A549 treated with DMSO at 1 μM for 4 hours (cell line): ENCODE measurements around the gene FITM1. TPM values are rescaled to one million over a fixed set of nuclear protein-coding genes. Genes with fewer than 3 reads are reported as not detected.

Source experiments
- total RNA-seq: library from RNA; stranded (reverse); fragments of 200-300 nt; extraction: Qiagen RNA extraction; gene quantifications from 5 replicates; pipeline ENCODE4 v1.2.3, GENCODE V29; 2022; ENCODE audit warnings: low read depth

FITM1 gene
- 0.15 to 0.28 TPM (median 0.24 TPM) in 3 of 5 replicates, not detected in the others for total RNA-seq

GRCh38 chr14:24130380-24130716 is at the start of gene FITM1:
TSS of gene FITM1 (plus strand) at chr14:24130659. CDS start at chr14:24131564, 905 bp downstream.

DNA sequence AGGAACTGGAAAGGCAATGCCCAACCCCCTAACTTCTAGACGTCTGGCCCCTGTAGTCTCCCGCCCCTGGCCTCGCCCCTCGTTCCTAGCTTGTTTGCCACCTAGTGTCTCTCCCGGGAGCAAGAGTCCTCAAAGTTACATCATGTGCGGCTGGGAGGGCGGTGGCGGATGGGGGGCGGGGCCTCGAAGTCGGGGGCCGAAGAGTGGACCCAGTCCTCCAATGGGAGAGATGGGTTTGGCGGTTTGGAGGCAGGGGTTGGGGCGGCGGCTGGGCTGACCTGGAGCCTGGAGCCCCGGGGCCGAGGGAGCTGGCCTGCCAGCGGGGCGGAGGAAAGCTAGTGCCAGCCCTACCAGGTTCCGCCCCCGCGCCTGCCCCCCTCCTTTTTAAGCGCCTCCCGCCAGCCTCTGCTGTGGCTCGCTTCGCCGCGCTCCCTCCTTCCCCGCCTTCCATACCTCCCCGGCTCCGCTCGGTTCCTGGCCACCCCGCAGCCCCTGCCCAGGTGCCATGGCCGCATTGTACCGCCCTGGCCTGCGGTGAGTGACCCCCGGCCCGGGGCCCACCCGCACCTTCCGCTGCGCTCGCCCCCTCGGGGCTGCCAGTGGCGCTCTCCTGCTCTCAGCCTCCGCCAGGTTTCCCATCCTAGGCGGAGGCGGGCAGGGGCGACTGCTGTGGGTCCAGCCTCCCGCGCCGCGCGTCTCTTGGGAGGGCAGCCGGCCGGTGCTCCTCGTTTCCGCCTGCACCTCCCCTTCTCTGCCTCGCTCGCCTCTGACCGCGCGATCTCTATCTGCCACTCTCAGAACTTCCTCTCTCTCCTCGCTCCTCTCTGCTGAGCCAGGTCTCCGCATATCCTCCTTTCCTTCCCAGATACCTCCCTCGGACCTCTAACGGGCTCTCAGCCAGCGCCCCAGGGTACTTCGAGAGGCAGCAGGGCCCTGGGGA is 36.3 kb upstream of the FITM1 start, which contains the start of gene PCK2:
TSS of gene PCK2 (plus strand) at position 411 of the 940 bp plus-strand sequence. CDS start at position 506, 95 bp downstream.

GRCh38 chr14:24114532-24115421 is 15.7 kb upstream of the FITM1 start, which contains the start of the genes DCAF11 and NRL:
TSS of gene DCAF11 (plus strand) at chr14:24114777. CDS start at chr14:24115595, 818 bp downstream.
TSS of gene NRL (minus strand) at chr14:24114949. CDS start at chr14:24082848, 32,101 bp downstream.

DNA sequence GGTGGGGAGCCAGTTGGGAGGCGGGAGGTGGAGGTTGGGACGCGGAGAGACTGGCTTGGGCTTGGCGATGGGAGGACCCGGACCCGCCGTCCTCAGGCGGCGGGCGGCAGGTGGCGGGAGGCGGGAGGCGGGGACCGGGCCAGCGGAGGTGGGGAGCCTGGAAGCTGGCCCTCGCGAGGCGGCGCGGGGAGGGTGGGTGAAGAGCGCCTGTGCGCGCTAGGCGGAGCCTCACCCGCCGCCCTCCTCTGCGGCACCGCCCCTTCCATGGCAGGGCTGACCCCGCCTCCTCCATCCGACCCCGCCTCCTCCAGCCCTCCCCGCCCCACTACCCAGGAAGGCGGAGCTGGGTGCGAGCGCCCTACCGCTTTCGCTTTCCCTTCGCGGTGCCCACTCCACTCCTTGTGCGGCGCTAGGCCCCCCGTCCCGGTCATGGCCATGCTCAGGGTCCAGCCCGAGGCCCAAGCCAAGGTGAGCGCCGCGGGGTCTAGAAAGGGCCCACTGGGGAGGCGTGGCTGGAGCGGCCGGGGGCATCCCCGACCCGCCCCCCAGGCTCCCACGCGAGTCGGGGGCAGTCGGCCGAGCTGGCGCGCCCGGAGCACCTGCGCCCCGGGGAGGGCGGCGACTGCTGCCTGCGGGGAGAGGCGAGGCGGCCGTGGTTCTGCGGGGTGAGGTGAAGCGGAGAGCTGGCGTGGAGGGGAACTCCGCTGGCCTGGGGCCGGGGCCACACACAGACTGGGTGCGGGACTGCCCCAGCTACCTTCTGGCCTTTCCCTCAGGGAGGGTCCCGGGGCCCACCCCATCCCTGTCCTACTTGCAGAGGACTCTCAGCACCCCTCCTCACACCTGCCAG is 5.6 kb downstream of the FITM1 start, which contains the start of gene PSME1:
TSS of gene PSME1 (plus strand) at position 361 of the 850 bp plus-strand sequence. CDS start at position 430, 69 bp downstream.

DNA sequence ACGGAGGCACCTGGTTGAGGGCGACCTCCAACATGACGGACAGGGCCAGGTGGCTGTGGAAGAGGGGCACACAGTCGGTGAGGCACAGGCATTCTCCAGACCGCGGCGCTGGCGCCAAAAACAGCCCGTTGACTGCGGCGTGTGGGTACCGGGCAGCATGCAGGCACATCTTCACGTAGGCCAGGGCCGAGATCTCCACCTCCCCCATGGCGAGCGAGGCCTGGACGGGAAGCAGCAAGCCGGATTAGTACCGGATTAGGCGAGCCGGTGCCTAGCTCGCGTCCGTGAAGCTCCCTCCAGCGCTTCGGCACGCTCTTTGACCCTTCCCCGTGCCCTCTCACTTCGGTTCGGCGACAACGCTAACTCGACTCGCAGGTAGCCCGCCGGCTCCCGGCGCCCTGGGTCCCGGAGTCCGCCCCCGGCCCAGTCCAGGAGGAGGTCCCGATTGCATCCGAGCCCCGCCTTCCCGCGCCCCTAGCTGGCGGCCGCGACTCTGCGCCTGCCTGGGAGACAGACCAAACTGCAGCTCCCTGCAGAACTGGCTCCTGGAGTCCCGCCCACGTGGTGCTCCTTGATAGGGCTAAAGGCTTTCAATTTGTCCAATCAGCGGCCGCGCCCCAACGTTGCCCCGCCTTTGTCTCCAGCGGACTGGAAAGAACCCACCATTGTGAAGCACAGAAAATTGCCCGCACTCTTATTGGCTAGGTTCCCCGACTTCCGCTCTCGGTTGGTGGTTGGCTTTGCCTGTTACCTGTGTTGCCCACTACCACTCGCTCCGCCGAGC is 10.8 kb downstream of the FITM1 start, which contains the start of gene EMC9:
TSS of gene EMC9 (minus strand) at position 495 of the 784 bp plus-strand sequence. CDS start at position 208, 287 bp downstream.

GRCh38 chr14:24146453-24146977 is 16.1 kb downstream of the FITM1 start, which contains the start of gene PSME2:
TSS of gene PSME2 (minus strand) at chr14:24146610. CDS start at chr14:24146581, 29 bp downstream.

GRCh38 chr14:24146978-24147760 is 16.7 kb downstream of the FITM1 start, which contains the start of gene RNF31:
TSS of gene RNF31 (plus strand) at chr14:24147498. CDS start at chr14:24147699, 201 bp downstream.

GRCh38 chr14:24160850-24161804 is 30.7 kb downstream of the FITM1 start, which contains the start of gene IRF9:
TSS of gene IRF9 (plus strand) at chr14:24161265. CDS start at chr14:24162145, 880 bp downstream.

GRCh38 chr14:24171422-24172260 is 41.2 kb downstream of the FITM1 start, which contains the start of gene REC8:
TSS of gene REC8 (plus strand) at chr14:24172080. CDS start at chr14:24172553, 473 bp downstream.

Other genes starting within 250 kb of the FITM1 start
- gene DHRS4, start 176.9 kb upstream of the FITM1 start, total RNA-seq = 39.3 to 49.4 TPM (median 46.9 TPM) in 5 replicates
- gene DHRS4L2, start 141.7 kb upstream of the FITM1 start, total RNA-seq = 23.7 to 33.4 TPM (median 29.9 TPM) in 5 replicates
- 0.24 to 0.59 TPM (median 0.47 TPM) in 5 replicates for gene CARMIL3, start 78.7 kb upstream of the FITM1 start, total RNA-seq
- not detected in 5 replicates for gene CPNE6, start 59.1 kb upstream of the FITM1 start, total RNA-seq
- gene PCK2, start 36.3 kb upstream of the FITM1 start, total RNA-seq = 17.9 to 21.1 TPM (median 19.7 TPM) in 5 replicates
- gene DCAF11, start 15.9 kb upstream of the FITM1 start, total RNA-seq = 21.0 to 25.3 TPM (median 21.5 TPM) in 5 replicates
- 0.58 to 1.0 TPM (median 0.99 TPM) in 5 replicates for gene NRL, start 15.7 kb upstream of the FITM1 start, total RNA-seq
- gene PSME1, start 5.5 kb downstream of the FITM1 start, total RNA-seq = 163 to 182 TPM (median 171 TPM) in 5 replicates
- 50.9 to 61.8 TPM (median 56.9 TPM) in 5 replicates for gene EMC9, start 10.9 kb downstream of the FITM1 start, total RNA-seq
- gene PSME2, start 16.0 kb downstream of the FITM1 start, total RNA-seq = 164 to 198 TPM (median 177 TPM) in 5 replicates
- gene RNF31, start 16.8 kb downstream of the FITM1 start, total RNA-seq = 25.6 to 33.1 TPM (median 29.9 TPM) in 5 replicates
- gene IRF9, start 30.6 kb downstream of the FITM1 start, total RNA-seq = 14.6 to 21.4 TPM (median 16.7 TPM) in 5 replicates
- 3.4 to 6.4 TPM (median 4.3 TPM) in 5 replicates for gene REC8, start 41.4 kb downstream of the FITM1 start, total RNA-seq
- gene IPO4, start 58.2 kb downstream of the FITM1 start, total RNA-seq = 79.6 to 102 TPM (median 88.2 TPM) in 5 replicates
- 65.1 to 72.9 TPM (median 67.8 TPM) in 5 replicates for gene TM9SF1, start 64.8 kb downstream of the FITM1 start, total RNA-seq
- gene TSSK4, start 75.0 kb downstream of the FITM1 start, total RNA-seq = 0.07 TPM in 1 of 5 replicates, not detected in the others
- gene CHMP4A, start 82.8 kb downstream of the FITM1 start, total RNA-seq = 79.6 to 96.4 TPM (median 82.0 TPM) in 5 replicates
- 27.9 to 35.3 TPM (median 29.6 TPM) in 5 replicates for gene MDP1, start 85.4 kb downstream of the FITM1 start, total RNA-seq
- 427 to 475 TPM (median 451 TPM) in 5 replicates for gene NEDD8, start 101.7 kb downstream of the FITM1 start, total RNA-seq
- gene GMPR2, start 102.3 kb downstream of the FITM1 start, total RNA-seq = 52.4 to 64.1 TPM (median 56.5 TPM) in 5 replicates
- gene TINF2, start 112.0 kb downstream of the FITM1 start, total RNA-seq = 32.6 to 41.9 TPM (median 37.8 TPM) in 5 replicates
- 0.60 to 1.1 TPM (median 0.83 TPM) in 5 replicates for gene TGM1, start 132.5 kb downstream of the FITM1 start, total RNA-seq
- gene RABGGTA, start 140.9 kb downstream of the FITM1 start, total RNA-seq = 12.5 to 19.5 TPM (median 16.6 TPM) in 5 replicates
- gene DHRS1, start 169.1 kb downstream of the FITM1 start, total RNA-seq = 10.9 to 13.5 TPM (median 11.8 TPM) in 5 replicates
- 15.6 to 19.7 TPM (median 18.9 TPM) in 5 replicates for gene NOP9, start 169.2 kb downstream of the FITM1 start, total RNA-seq
- 0.14 to 0.70 TPM (median 0.29 TPM) in 5 replicates for gene CIDEB, start 177.3 kb downstream of the FITM1 start, total RNA-seq
- 2.4 to 5.7 TPM (median 4.7 TPM) in 5 replicates for gene LTB4R2, start 179.5 kb downstream of the FITM1 start, total RNA-seq
- gene LTB4R, start 180.8 kb downstream of the FITM1 start, total RNA-seq = 3.4 to 8.6 TPM (median 5.6 TPM) in 5 replicates
- not detected in 5 replicates for gene ADCY4, start 204.4 kb downstream of the FITM1 start, total RNA-seq
- not detected in 5 replicates for gene RIPK3, start 209.3 kb downstream of the FITM1 start, total RNA-seq
- gene NFATC4, start 237.5 kb downstream of the FITM1 start, total RNA-seq = 0.10 to 0.38 TPM (median 0.20 TPM) in 4 of 5 replicates, not detected in the other